Fibroblast of the aortic adventitia (primary cell): Measurements from ENCODE around the gene TUBB6. TPM values are rescaled to one million over a fixed set of nuclear protein-coding genes. Genes with fewer than 3 reads are reported as not detected.

ENCODE experiments used
- DNase-seq: peaks from one replicate; pipeline ENCODE4 v3.0.0-alpha.2; 2010; ENCODE audit warnings: low read depth
- H3K4me3 ChIP-seq: 2 replicates; pipeline ENCODE4 v1.5.1; 2011; ENCODE audit warnings: low read depth, mild to moderate bottlenecking, control low read depth, low read length, moderate library complexity
- CTCF ChIP-seq: IDR thresholded peaks from 2 replicates; pipeline ENCODE4 v1.5.1; 2011; ENCODE audit warnings: mild to moderate bottlenecking, low read length, control low read depth, inconsistent platforms; ENCODE audit not compliant: insufficient read depth
- small RNA-seq: library from RNA; depleted of rRNA; stranded (forward); fragments of <200 nt; gene quantifications from one replicate; pipeline ENCODE3, GENCODE V24; 2012
- total RNA-seq: library from RNA; depleted of rRNA; stranded (reverse); fragments of >200 nt; gene quantifications from 2 replicates; pipeline ENCODE4 v1.2.3, GENCODE V29; 2012; ENCODE audit warnings: low replicate concordance

The TUBB6 gene
- total RNA-seq, 1 donor = 358 TPM

DNA sequence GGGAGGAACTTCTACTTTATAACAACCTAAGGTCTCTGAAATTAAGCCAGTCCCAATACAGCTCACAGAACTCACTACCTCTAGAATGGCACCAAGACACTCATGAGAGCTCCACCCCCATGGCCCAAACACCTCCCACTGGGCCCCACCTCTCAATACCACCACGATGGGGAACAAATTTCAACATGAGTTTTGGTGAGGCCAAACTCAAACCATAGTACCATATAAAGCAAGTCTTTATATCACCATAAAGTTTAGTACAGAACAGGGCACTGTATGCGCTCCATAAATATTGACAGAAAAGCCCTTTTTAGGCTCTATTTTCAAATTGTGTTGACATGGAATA, 65.7 kb downstream of the TUBB6 start:
- DNase-seq = no peak
- TF ChIP-seq CTCF = no peak
- no peak overlapping the region for H3K4me3 ChIP-seq

DNA sequence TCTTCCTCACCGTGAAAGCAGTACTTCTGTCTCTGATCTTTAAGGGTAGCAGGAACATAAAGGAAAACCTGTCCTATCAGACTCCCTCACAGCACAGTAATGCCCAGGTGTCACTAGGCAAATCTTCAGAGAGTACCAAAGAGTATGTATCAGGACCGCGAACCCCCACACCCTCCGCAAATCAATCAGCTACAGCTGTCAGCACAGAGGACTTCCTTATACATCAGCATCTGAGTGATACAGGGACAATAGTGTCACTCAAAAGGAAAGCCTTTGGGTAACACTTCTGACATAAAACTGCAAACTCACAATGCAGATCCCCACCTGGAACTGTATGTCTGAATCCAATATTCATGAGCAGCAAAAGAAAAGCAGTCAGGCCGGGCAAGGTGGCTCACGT, 66.4 kb downstream of the TUBB6 start:
- no peak for TF ChIP-seq CTCF
- no peak for DNase-seq
- H3K4me3 ChIP-seq = no peak overlapping the region

Small RNAs within 50 kb of the gene (small RNA-seq; reads per million reads assigned to genes)
- gene RNU6-170P = not detected

Other genes with a start within 250 kb of the TUBB6 start
- not detected in 2 replicates for gene ANKRD62, start 214.4 kb upstream of the TUBB6 start, total RNA-seq
- gene CIDEA, start 53.9 kb upstream of the TUBB6 start, total RNA-seq = not detected in 2 replicates
- gene AFG3L2, start 69.0 kb downstream of the TUBB6 start, total RNA-seq = 37.3 and 164 TPM in 2 replicates
- 3.5 and 3.9 TPM in 2 replicates for gene PRELID3A, start 99.7 kb downstream of the TUBB6 start, total RNA-seq